ENCODE results near the gene PGM2L1.

PGM2L1 gene

GRCh38 chr11:74438681-74439080 lies 40.4 kb upstream of the PGM2L1 start:
- no peak for TF ChIP-seq CTCF (IDR thresholded peaks at IDR 0.05; ENCODE audit: insufficient read depth, missing control alignments)
- DNase-seq (ENCODE audit: insufficient read length, low spot score) (no peak), FAIRE-seq (no peak)

- DNase-seq (ENCODE audit: insufficient read length, low spot score) (no peak), FAIRE-seq (no peak)
- no peak for TF ChIP-seq CTCF (IDR thresholded peaks at IDR 0.05; ENCODE audit: insufficient read depth, missing control alignments)
Observed at GRCh38 chr11:74437441-74438042, 39.3 kb upstream of the PGM2L1 start.

GRCh38 chr11:74434528-74434927 lies 36.3 kb upstream of the PGM2L1 start:
- TF ChIP-seq CTCF (IDR thresholded peaks at IDR 0.05; ENCODE audit: insufficient read depth, missing control alignments), result no peak
- DNase-seq (ENCODE audit: insufficient read length, low spot score) (no peak), FAIRE-seq (no peak)

- no peak for TF ChIP-seq CTCF (IDR thresholded peaks at IDR 0.05; ENCODE audit: insufficient read depth, missing control alignments)
- no peak for FAIRE-seq
Observed at GRCh38 chr11:74429205-74429604, 31.0 kb upstream of the PGM2L1 start.

GRCh38 chr11:74427384-74427886 lies 29.2 kb upstream of the PGM2L1 start:
- DNase-seq (ENCODE audit: insufficient read length, low spot score), result no peak
- no peak for FAIRE-seq
- TF ChIP-seq CTCF (IDR thresholded peaks at IDR 0.05; ENCODE audit: insufficient read depth, missing control alignments), result no peak

More at GRCh38 chr11:74429205-74429604, 31.0 kb upstream of the PGM2L1 start:
- no peak for DNase-seq (ENCODE audit: insufficient read length, low spot score)

GRCh38 chr11:74425100-74425499 lies 26.9 kb upstream of the PGM2L1 start:
- FAIRE-seq (no peak), DNase-seq (ENCODE audit: insufficient read length, low spot score) (no peak)
- no peak for TF ChIP-seq CTCF (IDR thresholded peaks at IDR 0.05; ENCODE audit: insufficient read depth, missing control alignments)

GRCh38 chr11:74418509-74418895 lies 20.3 kb upstream of the PGM2L1 start:
- FAIRE-seq (no peak), DNase-seq (ENCODE audit: insufficient read length, low spot score) (no peak)
- no peak for TF ChIP-seq CTCF (IDR thresholded peaks at IDR 0.05; ENCODE audit: insufficient read depth, missing control alignments)

Data from D721Med (cell line).